ENCODE data around the gene TMEM204.

The TMEM204 gene

DNA sequence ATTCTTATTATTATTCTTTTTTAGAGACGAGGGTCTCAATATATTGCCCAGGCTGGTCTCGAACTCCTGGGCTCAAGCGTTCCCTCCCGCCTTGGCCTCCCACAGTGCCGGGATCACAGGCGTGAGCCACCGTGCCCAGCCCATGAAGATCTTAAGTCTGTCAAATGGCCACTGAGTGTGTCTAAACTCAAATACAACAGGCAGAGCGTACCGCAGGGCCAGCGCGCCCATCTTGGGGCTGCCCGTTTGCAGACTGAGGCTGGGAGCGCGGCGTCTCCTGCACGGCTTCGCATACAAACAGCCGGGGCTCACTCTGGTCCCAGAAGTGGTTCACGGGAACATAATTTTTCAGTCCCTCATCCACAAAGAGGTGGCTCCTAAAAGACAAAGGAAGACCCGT lies 30.3 kb downstream of the TMEM204 start:
- H3K9me3 ChIP-seq (ENCODE audit: control insufficient read depth, insufficient read depth, low read length), result no peaks in the 10 kb centered on the region
- H3K9me2 ChIP-seq (replicated peaks; ENCODE audit: control insufficient read depth, low read length), result no peaks in the 10 kb centered on the region
- TF ChIP-seq EZH2phosphoT487 (IDR thresholded peaks at IDR 0.05; ENCODE audit: borderline replicate concordance, low read length), result no peak
- TF ChIP-seq, protein P1, sequence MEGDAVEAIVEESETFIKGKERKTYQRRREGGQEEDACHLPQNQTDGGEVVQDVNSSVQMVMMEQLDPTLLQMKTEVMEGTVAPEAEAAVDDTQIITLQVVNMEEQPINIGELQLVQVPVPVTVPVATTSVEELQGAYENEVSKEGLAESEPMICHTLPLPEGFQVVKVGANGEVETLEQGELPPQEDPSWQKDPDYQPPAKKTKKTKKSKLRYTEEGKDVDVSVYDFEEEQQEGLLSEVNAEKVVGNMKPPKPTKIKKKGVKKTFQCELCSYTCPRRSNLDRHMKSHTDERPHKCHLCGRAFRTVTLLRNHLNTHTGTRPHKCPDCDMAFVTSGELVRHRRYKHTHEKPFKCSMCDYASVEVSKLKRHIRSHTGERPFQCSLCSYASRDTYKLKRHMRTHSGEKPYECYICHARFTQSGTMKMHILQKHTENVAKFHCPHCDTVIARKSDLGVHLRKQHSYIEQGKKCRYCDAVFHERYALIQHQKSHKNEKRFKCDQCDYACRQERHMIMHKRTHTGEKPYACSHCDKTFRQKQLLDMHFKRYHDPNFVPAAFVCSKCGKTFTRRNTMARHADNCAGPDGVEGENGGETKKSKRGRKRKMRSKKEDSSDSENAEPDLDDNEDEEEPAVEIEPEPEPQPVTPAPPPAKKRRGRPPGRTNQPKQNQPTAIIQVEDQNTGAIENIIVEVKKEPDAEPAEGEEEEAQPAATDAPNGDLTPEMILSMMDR (IDR thresholded peaks at IDR 0.05; ENCODE audit: low read depth, low read length, poor library complexity, severe bottlenecking), result no peak
- H3K79me2 ChIP-seq (ENCODE audit: control insufficient read depth, low read length), result no peaks in the 10 kb centered on the region
- H3K4me3 ChIP-seq (ENCODE audit: low read length), result no peak overlapping the region
- no peaks in the 10 kb centered on the region for H4K20me1 ChIP-seq (ENCODE audit: control insufficient read depth, insufficient read depth, low read depth, low read length)
- no peak overlapping the region for H3K27ac ChIP-seq (ENCODE audit: low read depth, low read length)
- no peaks in the 10 kb centered on the region for H3K36me3 ChIP-seq (ENCODE audit: control insufficient read depth, low read length)
- H3K4me1 ChIP-seq (ENCODE audit: control insufficient read depth, low read length), result no peaks in the 10 kb centered on the region
- no peak overlapping the region for H3K4me2 ChIP-seq (ENCODE audit: low read length)
- no peaks in the 10 kb centered on the region for H3F3A ChIP-seq (ENCODE audit: control insufficient read depth, insufficient read depth)
- H3K27me3 ChIP-seq (ENCODE audit: control insufficient read depth, low read length), result no peaks in the 10 kb centered on the region

DNA sequence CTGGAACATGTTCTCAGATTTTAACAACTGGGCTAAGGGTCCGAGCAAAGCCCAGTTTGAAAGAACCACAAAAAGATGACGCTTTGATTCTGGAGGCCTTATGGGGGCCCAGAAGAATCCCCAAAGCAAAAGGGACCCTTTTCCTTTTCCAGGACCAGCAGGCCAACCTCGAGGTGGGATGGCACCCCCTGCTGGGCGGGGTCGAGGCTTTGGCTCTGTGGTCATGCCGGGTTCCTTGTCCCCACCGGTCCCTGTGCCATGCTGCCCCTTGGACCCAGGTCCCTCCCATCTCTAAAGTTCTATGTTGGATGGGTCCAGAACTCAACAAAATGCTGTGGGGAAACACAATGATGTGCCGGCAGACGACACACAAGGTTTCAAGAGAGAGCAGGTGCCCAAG lies 30.9 kb downstream of the TMEM204 start:
- H3K79me2 ChIP-seq (ENCODE audit: control insufficient read depth, low read length), result no peaks in the 10 kb centered on the region
- no peaks in the 10 kb centered on the region for H3K9me3 ChIP-seq (ENCODE audit: control insufficient read depth, insufficient read depth, low read length)
- no peaks in the 10 kb centered on the region for H3K36me3 ChIP-seq (ENCODE audit: control insufficient read depth, low read length)
- no peak overlapping the region for H3K4me2 ChIP-seq (ENCODE audit: low read length)
- TF ChIP-seq, protein P1 (IDR thresholded peaks at IDR 0.05; ENCODE audit: low read depth, low read length, poor library complexity, severe bottlenecking), result peak; percentile 38
- TF ChIP-seq EZH2phosphoT487 (IDR thresholded peaks at IDR 0.05; ENCODE audit: borderline replicate concordance, low read length), result no peak
- no peak overlapping the region for H3K4me3 ChIP-seq (ENCODE audit: low read length)
- H3K4me1 ChIP-seq (ENCODE audit: control insufficient read depth, low read length), result no peaks in the 10 kb centered on the region
- no peaks in the 10 kb centered on the region for H3K27me3 ChIP-seq (ENCODE audit: control insufficient read depth, low read length)
- no peak overlapping the region for H3K27ac ChIP-seq (ENCODE audit: low read depth, low read length)
- H3F3A ChIP-seq (ENCODE audit: control insufficient read depth, insufficient read depth), result no peaks in the 10 kb centered on the region
- H3K9me2 ChIP-seq (replicated peaks; ENCODE audit: control insufficient read depth, low read length), result no peaks in the 10 kb centered on the region
- H4K20me1 ChIP-seq (ENCODE audit: control insufficient read depth, insufficient read depth, low read depth, low read length), result no peaks in the 10 kb centered on the region

DNA sequence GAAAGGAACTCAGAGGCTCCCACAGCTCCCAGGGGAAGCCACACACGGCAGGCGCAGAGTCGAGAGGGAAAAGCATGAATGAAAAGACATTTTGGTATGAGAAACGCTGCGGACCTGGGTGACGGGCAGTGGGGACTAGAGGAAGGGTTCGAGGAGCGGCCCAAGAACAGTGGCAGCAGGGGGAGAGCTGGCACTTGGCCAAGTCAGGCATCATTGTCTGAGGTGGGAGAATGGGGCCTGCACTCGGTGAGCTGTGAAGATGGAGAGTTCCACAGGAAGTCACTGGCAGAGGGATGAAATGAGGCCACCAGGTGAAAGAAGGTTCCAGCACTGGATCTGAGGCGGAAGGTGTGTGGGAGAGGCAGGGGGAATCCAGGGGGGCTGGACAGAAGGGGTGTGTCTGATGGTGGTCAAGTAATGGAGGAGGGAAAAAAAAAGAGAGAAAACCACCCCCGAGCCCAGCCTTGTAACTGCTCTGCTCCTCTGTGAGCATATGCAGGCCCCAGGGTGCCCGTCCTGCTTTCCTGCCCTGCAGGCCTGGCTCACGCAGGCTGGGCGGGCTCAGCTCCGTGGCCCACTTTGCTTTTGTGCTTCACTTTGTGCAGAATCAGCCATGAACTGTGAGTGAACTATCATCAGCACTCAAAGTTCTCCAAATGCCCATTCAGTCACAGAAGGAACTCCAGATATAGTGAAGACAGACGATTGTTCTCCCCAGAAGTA lies 31.8 kb downstream of the TMEM204 start:
- Histone ChIP-seq H3K4me1 (ENCODE audit: control insufficient read depth, low read length) (no peaks in the 10 kb centered on the region), H3K4me2 (ENCODE audit: low read length) (no peak overlapping the region), H3K4me3 (ENCODE audit: low read length) (no peak overlapping the region), H4K20me1 (ENCODE audit: control insufficient read depth, insufficient read depth, low read depth, low read length) (no peaks in the 10 kb centered on the region), H3K9me2 (replicated peaks; ENCODE audit: control insufficient read depth, low read length) (no peaks in the 10 kb centered on the region), H3K79me2 (ENCODE audit: control insufficient read depth, low read length) (no peaks in the 10 kb centered on the region), H3K9me3 (ENCODE audit: control insufficient read depth, insufficient read depth, low read length) (no peaks in the 10 kb centered on the region), H3K27ac (ENCODE audit: low read depth, low read length) (no peak overlapping the region), H3F3A (ENCODE audit: control insufficient read depth, insufficient read depth) (no peaks in the 10 kb centered on the region), H3K36me3 (ENCODE audit: control insufficient read depth, low read length) (no peaks in the 10 kb centered on the region), H3K27me3 (ENCODE audit: control insufficient read depth, low read length) (no peaks in the 10 kb centered on the region)
- TF ChIP-seq, protein P1 (IDR thresholded peaks at IDR 0.05; ENCODE audit: low read depth, low read length, poor library complexity, severe bottlenecking), result no peak
